IMR-90 (cell line): Measurements from ENCODE around the gene ZCCHC14.

Experiments used
- BHLHE40 ChIP-seq: fragments of 150-350 bp; IDR thresholded peaks from 2 replicates; pipeline ENCODE4 v1.6.1; 2016; ENCODE audit warnings: mild to moderate bottlenecking, low read depth, low read length
- CEBPB ChIP-seq: IDR thresholded peaks from 2 replicates; pipeline ENCODE4 v1.6.1; 2012; ENCODE audit warnings: low read depth, low read length, improper control_type of control experiment
- MAFK ChIP-seq: IDR thresholded peaks from 2 replicates; pipeline ENCODE4 v1.6.1; 2012; ENCODE audit warnings: low read depth, low read length, improper control_type of control experiment
- MAZ ChIP-seq: IDR thresholded peaks from 2 replicates; pipeline ENCODE4 v1.6.1; 2012; ENCODE audit warnings: low read depth, mild to moderate bottlenecking, low read length, improper control_type of control experiment, moderate library complexity, borderline replicate concordance
- MXI1 ChIP-seq: IDR thresholded peaks from 2 replicates; pipeline ENCODE4 v1.6.1; 2012; ENCODE audit warnings: low read depth, mild to moderate bottlenecking, low read length, moderate library complexity, borderline replicate concordance
- POLR2A ChIP-seq: IDR thresholded peaks from 2 replicates; pipeline ENCODE4 v1.6.1; 2012; ENCODE audit warnings: mild to moderate bottlenecking, low read depth, low read length
- RAD21 ChIP-seq: IDR thresholded peaks from 2 replicates; pipeline ENCODE4 v1.6.1; 2012; ENCODE audit warnings: low read length, improper control_type of control experiment
- RFX5 ChIP-seq: IDR thresholded peaks from 2 replicates; pipeline ENCODE4 v1.8.0; 2012; ENCODE audit warnings: low read depth, mild to moderate bottlenecking, low read length, moderate library complexity
- USF2 ChIP-seq: fragments of 150-350 bp; IDR thresholded peaks from 2 replicates; pipeline ENCODE4 v1.6.1; 2017; ENCODE audit warnings: mild to moderate bottlenecking, antibody characterized with exemption, low read length, low read depth
- TF ChIP-seq, protein P1 (sequence below): conservative IDR thresholded peaks from 2 replicates; pipeline ENCODE4 v1.5.1; 2012; ENCODE audit warnings: mild to moderate bottlenecking, low read depth, low read length, improper control_type of control experiment
- TF ChIP-seq, protein P2 (sequence below): fragments of 150-350 bp; IDR thresholded peaks from 2 replicates; pipeline ENCODE4 v1.6.1; 2016; ENCODE audit warnings: low read depth, mild to moderate bottlenecking, low read length, moderate library complexity, borderline replicate concordance

GRCh38 chr16:87371261-87371866 lies 121.5 kb downstream of the ZCCHC14 start:
- no peak for TF ChIP-seq BHLHE40
- TF ChIP-seq, protein P1, sequence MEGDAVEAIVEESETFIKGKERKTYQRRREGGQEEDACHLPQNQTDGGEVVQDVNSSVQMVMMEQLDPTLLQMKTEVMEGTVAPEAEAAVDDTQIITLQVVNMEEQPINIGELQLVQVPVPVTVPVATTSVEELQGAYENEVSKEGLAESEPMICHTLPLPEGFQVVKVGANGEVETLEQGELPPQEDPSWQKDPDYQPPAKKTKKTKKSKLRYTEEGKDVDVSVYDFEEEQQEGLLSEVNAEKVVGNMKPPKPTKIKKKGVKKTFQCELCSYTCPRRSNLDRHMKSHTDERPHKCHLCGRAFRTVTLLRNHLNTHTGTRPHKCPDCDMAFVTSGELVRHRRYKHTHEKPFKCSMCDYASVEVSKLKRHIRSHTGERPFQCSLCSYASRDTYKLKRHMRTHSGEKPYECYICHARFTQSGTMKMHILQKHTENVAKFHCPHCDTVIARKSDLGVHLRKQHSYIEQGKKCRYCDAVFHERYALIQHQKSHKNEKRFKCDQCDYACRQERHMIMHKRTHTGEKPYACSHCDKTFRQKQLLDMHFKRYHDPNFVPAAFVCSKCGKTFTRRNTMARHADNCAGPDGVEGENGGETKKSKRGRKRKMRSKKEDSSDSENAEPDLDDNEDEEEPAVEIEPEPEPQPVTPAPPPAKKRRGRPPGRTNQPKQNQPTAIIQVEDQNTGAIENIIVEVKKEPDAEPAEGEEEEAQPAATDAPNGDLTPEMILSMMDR = no peak
- no peak for TF ChIP-seq CEBPB
- TF ChIP-seq MAFK = no peak
- TF ChIP-seq MAZ = no peak
- no peak for TF ChIP-seq POLR2A
- no peak for TF ChIP-seq RFX5
- no peak for TF ChIP-seq RAD21
- TF ChIP-seq USF2 = no peak
- TF ChIP-seq MXI1 = no peak
- TF ChIP-seq, protein P2, sequence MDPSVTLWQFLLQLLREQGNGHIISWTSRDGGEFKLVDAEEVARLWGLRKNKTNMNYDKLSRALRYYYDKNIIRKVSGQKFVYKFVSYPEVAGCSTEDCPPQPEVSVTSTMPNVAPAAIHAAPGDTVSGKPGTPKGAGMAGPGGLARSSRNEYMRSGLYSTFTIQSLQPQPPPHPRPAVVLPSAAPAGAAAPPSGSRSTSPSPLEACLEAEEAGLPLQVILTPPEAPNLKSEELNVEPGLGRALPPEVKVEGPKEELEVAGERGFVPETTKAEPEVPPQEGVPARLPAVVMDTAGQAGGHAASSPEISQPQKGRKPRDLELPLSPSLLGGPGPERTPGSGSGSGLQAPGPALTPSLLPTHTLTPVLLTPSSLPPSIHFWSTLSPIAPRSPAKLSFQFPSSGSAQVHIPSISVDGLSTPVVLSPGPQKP = no peak
